Lower leg skin (tissue), 4 donors: ENCODE data around the gene CDKL2. TPM values are rescaled to one million over a fixed set of nuclear protein-coding genes. Genes with fewer than 3 reads are reported as not detected.

Experiments
- DNase-seq, 2 donors: peaks; one replicate each; pipeline ENCODE4 v3.0.0-alpha.2; 2019; ENCODE audit warnings: low spot score in 2 of 2
- H3K4me3 ChIP-seq: fragments of 200-600 bp; sonication (generic); 2 replicates; pipeline ENCODE4 v1.5.1; 2017; ENCODE audit warnings: mild to moderate bottlenecking, low read depth; ENCODE audit not compliant: poor library complexity, severe bottlenecking
- POLR2A ChIP-seq, 2 donors: fragments of 450-650 bp; IDR thresholded peaks; one replicate each; pipeline ENCODE4 v1.6.1; 2016 to 2017; ENCODE audit warnings: antibody characterized with exemption in 2 of 2, mild to moderate bottlenecking in 1 of 2, moderate library complexity in 1 of 2
- WGBS, 2 donors: methylation state at CpG; one replicate each; pipeline ENCODE4 v1.1.5; 2018; 5-methylcytosine and 5-hydroxymethylcytosine counted together
- intact Hi-C: fragments of 100-400 bp; cut with DNase I; formaldehyde crosslinking; loops from one replicate; pipeline ENCODE4 v1.15.0; 2023; ENCODE audit warnings: low total_unique reads
- total RNA-seq, 4 donors: library from RNA; depleted of rRNA; stranded (reverse); fragments of >200 nt; gene quantifications; one replicate each; pipeline ENCODE4 v1.1.0, GENCODE V29; 2016
- TF ChIP-seq, protein P1 (sequence below), 3 donors: fragments of 450-650 bp; IDR thresholded peaks; one replicate each; pipeline ENCODE4 v1.5.1; 2016; ENCODE audit warnings: antibody characterized with exemption in 3 of 3, mild to moderate bottlenecking in 3 of 3, moderate library complexity in 2 of 3

The CDKL2 gene
- total RNA-seq, 4 donors from 2014 or later = 0.17 to 2.5 (median 0.95) TPM

DNA sequence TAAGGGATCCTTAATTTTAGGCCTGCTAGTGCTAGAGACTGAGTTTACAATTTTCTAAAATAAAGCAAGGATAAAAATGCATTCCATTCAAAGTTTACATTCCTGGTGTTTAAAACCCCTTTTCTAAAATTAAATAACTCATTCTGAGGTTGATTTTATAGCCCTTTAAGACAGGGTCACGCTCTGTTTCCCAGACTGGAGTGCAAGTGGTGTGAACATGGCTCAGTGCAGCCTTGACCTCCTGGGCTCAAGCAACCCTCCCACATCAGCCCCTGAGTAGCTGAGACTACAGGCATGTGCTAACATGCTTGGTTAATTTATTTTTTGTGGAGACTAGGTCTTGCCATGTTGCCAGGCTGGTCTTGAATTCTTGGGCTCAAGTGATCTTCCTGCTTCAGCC, 6.8 kb upstream of the CDKL2 start:
- 68 to 93% methylated on average over 1 of the region's 1 CpG for WGBS, 2 donors
- intact Hi-C loops = no loop called here

DNA sequence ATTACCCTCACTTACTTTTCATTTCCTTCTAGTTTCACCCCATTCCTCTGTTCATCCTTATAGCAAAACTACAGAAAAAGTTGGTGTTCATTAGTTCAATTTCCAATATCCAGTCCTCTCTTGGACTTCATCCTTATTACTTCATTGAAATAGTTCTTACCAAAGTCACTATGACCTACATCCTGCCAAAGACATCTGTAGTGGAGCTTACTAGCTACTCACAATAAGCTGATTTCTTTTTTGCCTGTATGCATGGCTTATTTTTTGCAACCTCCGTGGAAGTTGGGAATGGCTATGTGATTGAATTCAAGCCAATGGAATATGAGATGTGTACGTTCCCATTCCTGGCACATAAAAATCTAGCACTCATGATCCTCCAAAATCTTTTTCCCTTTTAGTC, 4.6 kb upstream of the CDKL2 start:
- intact Hi-C loops = no loop called here
- DNase-seq = no peak
- 58 to 62% methylated on average over 2 of the region's 2 CpGs for WGBS, 2 donors
- TF ChIP-seq, protein P1, sequence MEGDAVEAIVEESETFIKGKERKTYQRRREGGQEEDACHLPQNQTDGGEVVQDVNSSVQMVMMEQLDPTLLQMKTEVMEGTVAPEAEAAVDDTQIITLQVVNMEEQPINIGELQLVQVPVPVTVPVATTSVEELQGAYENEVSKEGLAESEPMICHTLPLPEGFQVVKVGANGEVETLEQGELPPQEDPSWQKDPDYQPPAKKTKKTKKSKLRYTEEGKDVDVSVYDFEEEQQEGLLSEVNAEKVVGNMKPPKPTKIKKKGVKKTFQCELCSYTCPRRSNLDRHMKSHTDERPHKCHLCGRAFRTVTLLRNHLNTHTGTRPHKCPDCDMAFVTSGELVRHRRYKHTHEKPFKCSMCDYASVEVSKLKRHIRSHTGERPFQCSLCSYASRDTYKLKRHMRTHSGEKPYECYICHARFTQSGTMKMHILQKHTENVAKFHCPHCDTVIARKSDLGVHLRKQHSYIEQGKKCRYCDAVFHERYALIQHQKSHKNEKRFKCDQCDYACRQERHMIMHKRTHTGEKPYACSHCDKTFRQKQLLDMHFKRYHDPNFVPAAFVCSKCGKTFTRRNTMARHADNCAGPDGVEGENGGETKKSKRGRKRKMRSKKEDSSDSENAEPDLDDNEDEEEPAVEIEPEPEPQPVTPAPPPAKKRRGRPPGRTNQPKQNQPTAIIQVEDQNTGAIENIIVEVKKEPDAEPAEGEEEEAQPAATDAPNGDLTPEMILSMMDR (IDR thresholded peaks at IDR 0.05) = no peak
- no peak for TF ChIP-seq POLR2A (IDR thresholded peaks at IDR 0.05)
- no peak overlapping the region for H3K4me3 ChIP-seq

More for the DNA sequence above, 6.8 kb upstream of the CDKL2 start:
- no peak for DNase-seq
- no peak overlapping the region for H3K4me3 ChIP-seq
- TF ChIP-seq, protein P1 (IDR thresholded peaks at IDR 0.05) = no peak

DNA sequence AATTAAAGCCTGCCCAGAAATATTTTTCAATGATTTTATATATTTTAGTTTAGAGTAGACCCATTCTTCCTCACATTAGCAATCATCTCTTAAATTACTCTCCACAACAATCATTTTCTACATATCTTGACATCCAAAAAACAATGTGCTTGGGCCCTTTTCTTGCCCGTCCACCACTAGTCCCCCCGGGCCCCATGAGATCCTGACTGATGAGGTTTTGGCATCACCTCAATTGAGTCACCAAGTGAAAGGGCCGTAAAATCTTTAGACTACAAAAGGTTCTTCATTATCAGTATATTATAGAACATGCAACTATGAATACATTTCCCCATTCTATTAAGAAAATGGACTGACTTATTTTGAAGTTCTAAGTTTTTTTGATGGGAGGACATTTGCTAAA, 4.0 kb upstream of the CDKL2 start:
- intact Hi-C loops = no loop called here
- TF ChIP-seq, protein P1 (IDR thresholded peaks at IDR 0.05) = no peak
- TF ChIP-seq POLR2A (IDR thresholded peaks at IDR 0.05) = no peak
- H3K4me3 ChIP-seq = no peak overlapping the region
- no peak for DNase-seq
- WGBS, 2 donors = 58 to 60% methylated on average over 3 of the region's 3 CpGs

DNA sequence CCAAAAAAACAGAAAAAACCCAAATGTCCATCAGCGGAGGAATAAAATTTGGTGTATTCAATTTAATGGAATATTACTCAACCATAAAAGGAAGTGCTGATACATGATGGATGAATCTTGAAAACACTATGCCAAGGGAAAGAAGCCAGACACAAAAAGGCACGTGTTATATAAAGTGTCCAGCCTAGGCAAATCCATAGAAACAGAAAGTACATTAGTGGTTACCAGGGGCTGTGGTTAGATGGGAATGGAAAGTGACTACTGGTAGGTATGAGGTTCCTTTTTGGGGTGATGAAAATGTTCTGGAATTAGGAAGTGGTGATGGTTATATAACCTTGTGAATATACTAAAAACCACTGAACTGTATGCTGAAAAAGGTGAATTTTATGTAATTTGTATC, 3.5 kb upstream of the CDKL2 start:
- H3K4me3 ChIP-seq = no peak overlapping the region
- 55 to 68% methylated on average over 2 of the region's 2 CpGs for WGBS, 2 donors
- intact Hi-C loops = no loop called here
- TF ChIP-seq, protein P1 (IDR thresholded peaks at IDR 0.05) = no peak
- TF ChIP-seq POLR2A (IDR thresholded peaks at IDR 0.05) = no peak
- DNase-seq = no peak

DNA sequence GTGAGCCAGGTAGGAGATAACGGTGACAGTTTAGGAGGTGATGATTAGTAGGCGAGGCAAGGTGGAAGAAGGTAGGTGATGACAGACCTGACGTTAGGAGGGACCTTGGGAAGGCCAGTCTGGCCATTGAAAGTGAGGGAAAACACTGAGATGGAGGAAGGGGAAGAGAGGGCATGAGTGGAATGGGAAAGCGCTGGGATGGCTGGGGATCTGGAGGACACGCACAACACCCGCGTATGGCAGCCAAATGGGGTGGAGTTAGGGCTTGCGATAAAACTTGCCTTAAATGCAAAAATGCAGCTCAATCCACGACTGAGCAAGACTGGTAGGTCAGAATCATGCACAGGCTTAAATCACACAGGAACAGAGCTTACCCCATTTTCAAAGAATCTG, 605 bp upstream of the CDKL2 start:
- intact Hi-C loops = no loop called here
- H3K4me3 ChIP-seq = peak overlapping the region; percentile 22
- 39 to 40% methylated on average over 9 of the region's 9 CpGs for WGBS, 2 donors
- DNase-seq = no peak
- TF ChIP-seq, protein P1 (IDR thresholded peaks at IDR 0.05) = no peak
- TF ChIP-seq POLR2A (IDR thresholded peaks at IDR 0.05) = no peak

DNA sequence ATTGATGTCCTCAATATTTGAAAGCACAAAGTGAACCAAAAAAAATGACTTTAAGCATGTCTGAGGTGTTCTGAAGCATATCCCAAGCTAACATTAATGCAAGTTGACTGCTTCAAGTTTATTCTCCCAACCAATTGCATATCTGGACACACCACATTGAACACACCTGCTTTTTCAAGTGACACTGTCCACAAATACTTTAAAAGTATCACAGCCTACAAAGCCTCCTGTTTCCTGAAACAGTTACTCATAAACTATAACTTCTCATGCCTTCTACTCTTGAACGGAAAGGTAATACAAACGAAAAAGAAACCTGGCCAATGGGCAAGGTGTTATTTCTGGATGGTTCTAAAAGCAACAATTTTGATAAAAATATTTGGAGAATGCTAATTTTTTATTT, 1.1 kb downstream of the CDKL2 start:
- 69 to 77% methylated on average over 2 of the region's 2 CpGs for WGBS, 2 donors
- no peak overlapping the region for H3K4me3 ChIP-seq
- TF ChIP-seq POLR2A (IDR thresholded peaks at IDR 0.05) = no peak
- TF ChIP-seq, protein P1 (IDR thresholded peaks at IDR 0.05) = no peak
- no peak for DNase-seq
- intact Hi-C loops = no loop called here
